ENCODE data around the gene HMGN3.

The HMGN3 gene

DNA sequence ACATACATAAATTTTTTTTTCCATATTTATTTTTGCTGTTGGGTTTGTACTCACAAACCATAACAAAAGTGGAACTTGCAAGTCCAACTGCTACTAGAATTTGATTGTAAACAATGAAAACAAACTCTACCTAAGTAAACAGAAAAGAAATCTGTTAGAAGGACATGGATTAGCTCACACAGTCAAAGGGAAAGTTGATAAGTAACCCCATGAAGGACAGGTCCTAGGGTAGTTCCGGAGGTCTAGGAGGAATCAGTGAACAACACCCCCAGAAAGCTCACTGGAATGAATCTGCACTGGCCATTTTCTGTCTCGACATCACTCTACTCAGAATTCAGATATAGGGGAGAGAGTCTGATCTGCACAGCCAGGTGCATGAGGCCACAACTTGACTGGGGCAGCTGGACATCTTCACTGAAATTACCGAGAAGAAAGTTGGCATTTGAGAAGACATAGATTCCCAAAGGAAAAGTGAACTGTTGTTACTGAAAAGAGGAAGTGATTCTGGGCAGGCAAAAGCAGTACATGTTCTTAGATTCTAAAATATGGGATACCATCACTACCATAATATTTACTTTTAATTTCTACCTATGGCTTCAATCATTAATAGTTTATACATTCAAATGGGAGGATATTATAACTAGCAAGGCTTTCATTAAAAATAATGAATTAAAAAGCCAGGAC, 76.4 kb downstream of the HMGN3 start:
- DNase-seq (ENCODE audit: low read depth in 2 of 2): no peak
- TF ChIP-seq, protein P1, sequence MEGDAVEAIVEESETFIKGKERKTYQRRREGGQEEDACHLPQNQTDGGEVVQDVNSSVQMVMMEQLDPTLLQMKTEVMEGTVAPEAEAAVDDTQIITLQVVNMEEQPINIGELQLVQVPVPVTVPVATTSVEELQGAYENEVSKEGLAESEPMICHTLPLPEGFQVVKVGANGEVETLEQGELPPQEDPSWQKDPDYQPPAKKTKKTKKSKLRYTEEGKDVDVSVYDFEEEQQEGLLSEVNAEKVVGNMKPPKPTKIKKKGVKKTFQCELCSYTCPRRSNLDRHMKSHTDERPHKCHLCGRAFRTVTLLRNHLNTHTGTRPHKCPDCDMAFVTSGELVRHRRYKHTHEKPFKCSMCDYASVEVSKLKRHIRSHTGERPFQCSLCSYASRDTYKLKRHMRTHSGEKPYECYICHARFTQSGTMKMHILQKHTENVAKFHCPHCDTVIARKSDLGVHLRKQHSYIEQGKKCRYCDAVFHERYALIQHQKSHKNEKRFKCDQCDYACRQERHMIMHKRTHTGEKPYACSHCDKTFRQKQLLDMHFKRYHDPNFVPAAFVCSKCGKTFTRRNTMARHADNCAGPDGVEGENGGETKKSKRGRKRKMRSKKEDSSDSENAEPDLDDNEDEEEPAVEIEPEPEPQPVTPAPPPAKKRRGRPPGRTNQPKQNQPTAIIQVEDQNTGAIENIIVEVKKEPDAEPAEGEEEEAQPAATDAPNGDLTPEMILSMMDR (IDR thresholded peaks at IDR 0.05; ENCODE audit: low read depth, low read length): no peak
- no peak overlapping the region for H3K4me3 ChIP-seq (replicated peaks in 1 of 2; ENCODE audit: low read depth in 2 of 2, low read length in 2 of 2)

DNA sequence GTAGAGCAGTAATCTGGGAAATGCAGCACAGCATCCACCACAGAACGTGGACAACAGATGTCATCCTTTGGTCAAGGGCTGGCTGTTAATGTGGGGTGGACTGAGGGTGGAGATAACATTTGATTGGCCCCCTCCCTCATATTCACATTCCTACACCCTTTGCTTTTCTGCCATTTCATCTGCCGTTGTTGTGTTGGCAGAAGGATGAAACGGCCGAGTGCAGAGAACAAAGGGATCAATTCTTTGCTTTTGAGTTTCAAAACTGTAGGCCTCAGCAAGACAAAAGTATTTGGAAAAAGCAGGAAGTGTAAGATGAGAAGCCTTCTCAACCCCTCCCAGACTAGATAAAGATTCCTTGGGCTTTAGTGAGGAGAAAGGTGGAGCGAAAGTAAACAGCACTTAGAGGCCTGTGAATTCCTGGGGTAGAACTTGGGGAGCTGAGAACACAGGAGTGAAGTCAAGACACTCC, 82.2 kb downstream of the HMGN3 start:
- DNase-seq (ENCODE audit: low read depth in 2 of 2): no peak
- TF ChIP-seq, protein P1 (IDR thresholded peaks at IDR 0.05; ENCODE audit: low read depth, low read length): no peak
- no peak overlapping the region for H3K4me3 ChIP-seq (replicated peaks in 1 of 2; ENCODE audit: low read depth in 2 of 2, low read length in 2 of 2)
